GM12878 (cell line): ENCODE measurements around the gene F12. TPM values are rescaled to one million over a fixed set of nuclear protein-coding genes. Genes with fewer than 3 reads are reported as not detected.

Experiments
- ATAC-seq: fragments of 200-7000 bp; cut with Tn5 transposase; 3 replicates; pipeline ENCODE4 v1.9.1; 2020; ENCODE audit warnings: mild to moderate bottlenecking, moderate library complexity
- BruUV-seq: library from RNA; stranded (reverse); fragments of 400-500 nt; replicated peaks from 2 replicates; lab custom pipeline; 2021; lab: Mats Ljungman, UMichigan
- CTCF ChIA-PET: fragments of 300-600 bp; sonication (Branson Sonifier 250); formaldehyde crosslinking; extraction: SDS; loops from one replicate; lab custom pipeline; 2021; ENCODE audit warnings: inconsistent platforms; lab: Yijun Ruan, JAX
- POLR2A ChIA-PET: fragments of 350-600 bp; formaldehyde crosslinking; extraction: SDS; loops from one replicate; lab custom pipeline; 2021; ENCODE audit warnings: inconsistent platforms; lab: Charles Lee
- RAD21 ChIA-PET: fragments of 300-600 bp; sonication (Branson Sonifier 250); formaldehyde crosslinking; loops from one replicate; lab custom pipeline; 2023; ENCODE audit warnings: antibody characterized with exemption; ENCODE audit not compliant: unreplicated experiment; lab: Charles Lee
- SMC1A ChIA-PET: fragments of 300-600 bp; sonication (Branson Sonifier 250); formaldehyde crosslinking; loops from one replicate; lab custom pipeline; 2023; ENCODE audit not compliant: unreplicated experiment, uncharacterized antibody; lab: Charles Lee
- DNase-seq: peaks from one replicate; pipeline ENCODE4 v3.0.0-alpha.2; 2011; ENCODE audit warnings: low read depth, low spot score
- FAIRE-seq: peaks from 3 replicates; lab custom pipeline; 2011; peaks lifted over from hg19 to GRCh38; lab: Jason Lieb, UNC
- H2AFZ ChIP-seq: 2 replicates; pipeline ENCODE4 v1.6.0; 2011; ENCODE audit warnings: low read depth, low read length, control low read depth; ENCODE audit not compliant: control insufficient read depth
- H3K27ac ChIP-seq: 2 replicates; pipeline ENCODE4 v1.5.1; 2011; ENCODE audit warnings: control low read depth; ENCODE audit not compliant: control insufficient read depth, insufficient read depth
- H3K27me3 ChIP-seq, 2 experiments: replicated peaks in 1 of 2; 2 replicates each; pipeline versions ENCODE4 v1.6.0 to v1.6.1; 2011; ENCODE audit warnings: low read length in 1 of 2; ENCODE audit not compliant: control insufficient read depth in 2 of 2, insufficient read depth in 2 of 2
- H3K36me3 ChIP-seq, 2 experiments: 2 replicates each; pipeline ENCODE4 v1.5.1; 2011; ENCODE audit warnings: low read length in 1 of 2; ENCODE audit not compliant: control insufficient read depth in 2 of 2, insufficient read depth in 2 of 2
- H3K4me1 ChIP-seq: 2 replicates; pipeline ENCODE4 v1.6.1; 2011; ENCODE audit warnings: mild to moderate bottlenecking, low read length, moderate library complexity, mixed read lengths; ENCODE audit not compliant: control insufficient read depth, insufficient read depth
- H3K4me2 ChIP-seq: 2 replicates; pipeline ENCODE4 v1.6.0; 2011; ENCODE audit warnings: control low read depth; ENCODE audit not compliant: control insufficient read depth, insufficient read depth
- H3K4me3 ChIP-seq: fragments of 200-600 bp; sonication (generic); 2 replicates; pipeline ENCODE4 v1.5.1; 2016
- H3K79me2 ChIP-seq: 2 replicates; pipeline ENCODE4 v1.6.0; 2011; ENCODE audit warnings: low read length; ENCODE audit not compliant: control insufficient read depth, insufficient read depth
- H3K9ac ChIP-seq: 2 replicates; pipeline ENCODE4 v1.8.0; 2011; ENCODE audit warnings: low read length, control low read depth, mixed read lengths; ENCODE audit not compliant: control insufficient read depth, insufficient read depth
- H3K9me3 ChIP-seq: replicated peaks from 3 replicates; pipeline ENCODE4 v1.5.1; 2011; ENCODE audit warnings: mild to moderate bottlenecking, low read length; ENCODE audit not compliant: control insufficient read depth, insufficient read depth
- H4K20me1 ChIP-seq: 2 replicates; pipeline ENCODE4 v1.6.0; 2011; ENCODE audit not compliant: control insufficient read depth, insufficient read depth
- ATF2 ChIP-seq: IDR thresholded peaks from 2 replicates; pipeline ENCODE4 v1.6.1; 2012; ENCODE audit warnings: low read length, inconsistent platforms
- CHD2 ChIP-seq: IDR thresholded peaks from 2 replicates; pipeline ENCODE4 v1.6.1; 2011; ENCODE audit warnings: low read depth, low read length, improper control_type of control experiment, borderline replicate concordance
- E2F8 ChIP-seq: fragments of 450-650 bp; IDR thresholded peaks from 2 replicates; pipeline ENCODE4 v1.6.1; 2018; ENCODE audit warnings: mild to moderate bottlenecking, low read depth, moderate library complexity; ENCODE audit not compliant: partially characterized antibody
- ESRRA ChIP-seq: IDR thresholded peaks from 2 replicates; pipeline ENCODE4 v1.6.1; 2012; ENCODE audit warnings: mild to moderate bottlenecking, low read length, improper control_type of control experiment
- HSF1 ChIP-seq: fragments of 150-350 bp; IDR thresholded peaks from 2 replicates; pipeline ENCODE4 v1.6.1; 2014; ENCODE audit warnings: mild to moderate bottlenecking, low read depth, low read length
- KLF5 ChIP-seq: fragments of 450-650 bp; IDR thresholded peaks from 2 replicates; pipeline ENCODE4 v1.6.1; 2014; ENCODE audit warnings: mild to moderate bottlenecking; ENCODE audit not compliant: partially characterized antibody
- NRF1 ChIP-seq: conservative IDR thresholded peaks from 2 replicates; pipeline ENCODE4 v1.6.1; 2011; ENCODE audit warnings: mild to moderate bottlenecking, low read depth, low read length, improper control_type of control experiment
- PML ChIP-seq: IDR thresholded peaks from 2 replicates; pipeline ENCODE4 v1.6.1; 2012; ENCODE audit warnings: low read length, inconsistent platforms
- PRDM15 ChIP-seq: fragments of 450-650 bp; formaldehyde crosslinking; IDR thresholded peaks from 2 replicates; pipeline ENCODE4 v1.4.0; 2020; ENCODE audit warnings: mild to moderate bottlenecking, moderate library complexity
- STAT1 ChIP-seq: fragments of 450-650 bp; conservative IDR thresholded peaks from 2 replicates; pipeline ENCODE4 v1.6.1; 2014; ENCODE audit warnings: antibody characterized with exemption, mild to moderate bottlenecking
- TARDBP ChIP-seq: IDR thresholded peaks from 2 replicates; pipeline ENCODE4 v1.6.1; 2016; ENCODE audit warnings: borderline replicate concordance
- TCF7 ChIP-seq: IDR thresholded peaks from 2 replicates; pipeline ENCODE4 v1.6.1; 2014; ENCODE audit warnings: antibody characterized with exemption, borderline replicate concordance
- USF1 ChIP-seq: IDR thresholded peaks from 2 replicates; pipeline ENCODE4 v1.6.1; 2011; ENCODE audit warnings: borderline replicate concordance, low read depth, mild to moderate bottlenecking, moderate library complexity, mixed read lengths, low read length; ENCODE audit not compliant: insufficient read depth; ENCODE audit errors: extremely low read length
- WRNIP1 ChIP-seq: IDR thresholded peaks from 2 replicates; pipeline ENCODE4 v1.6.1; 2011; ENCODE audit warnings: low read depth, low read length, improper control_type of control experiment, borderline replicate concordance
- WGBS: methylation state at CpG from one replicate; pipeline ENCODE4 v1.1.6; 2016; ENCODE audit warnings: low lambda C conversion rate; ENCODE audit not compliant: insufficient replicate concordance, insufficient coverage; ENCODE audit errors: missing lambda C conversion rate; 5-methylcytosine and 5-hydroxymethylcytosine counted together
- in situ Hi-C: fragments of 300-500 bp; cut with MboI; formaldehyde crosslinking; loops from 9 replicates; pipeline ENCODE4 v1.14.3; 2018; ENCODE audit warnings: mixed read lengths
- intact Hi-C: fragments of 100-400 bp; cut with micrococcal nuclease; formaldehyde crosslinking; loops from one replicate; pipeline ENCODE4 v1.14.2; 2022; ENCODE audit not compliant: unreplicated experiment
- polyA plus RNA-seq, 11 experiments: library from polyadenylated mRNA; depleted of rRNA in 4 of 11; unstranded in 6 of 11; stranded (reverse) in 5 of 11; fragments of >200 nt; fragmentation: Nextera tagmentation in 4 of 11; fragmentation: Illumina TruSeq in 1 of 11; extraction: Ambion mirVana in 4 of 11; extraction: Trizol in 1 of 11; gene quantifications; 1 replicate in 1 of 11; 2 replicates in 10 of 11; pipeline versions ENCODE4 v1.2.1 to v1.2.3, GENCODE V29; 2011 to 2016; ENCODE audit warnings: inconsistent platforms in 2 of 11, missing spikeins in 2 of 11, low read depth in 1 of 11
- total RNA-seq, 4 experiments: library from RNA; depleted of rRNA in 3 of 4; stranded (reverse); fragments of >200 nt in 3 of 4; fragmentation: Illumina TruSeq in 1 of 4; extraction: Trizol in 1 of 4; gene quantifications; 2 replicates each; pipeline versions ENCODE4 v1.2.1 to v1.2.3, GENCODE V29; 2013 to 2021

F12 gene
- total and polyA plus RNA-seq, 10 of the 15 experiments (the other 5 are each of a cell fraction or from before 2014, with no cell fraction given), result 0.25 to 11.3 (median 5.5) TPM

GRCh38 chr5:177385720-177386119, 23.6 kb downstream of the F12 start:
- POLR2A ChIA-PET, result interaction anchor here (1.4 kb wide), 1 partner anchor 26 kb away, joined by 3 read pairs; no protein-coding TSS in a partner anchor
- SMC1A ChIA-PET, result no interaction called here
- FAIRE-seq (no peak), ATAC-seq (no peak), DNase-seq (no peak)
- CTCF ChIA-PET, result interaction anchor here (1.0 to 1.9 kb wide), 2 partner anchors 8 to 92 kb away, joined by 3 to 6 read pairs; no protein-coding TSS in a partner anchor
- no peak overlapping the region for H2AFZ ChIP-seq
- 38% methylated on average over 11 of the region's 11 CpGs for WGBS
- RAD21 ChIA-PET, result no interaction called here
- H4K20me1 ChIP-seq, result no peaks in the 10 kb centered on the region
- in situ Hi-C loops, result loop anchor here (25.0 kb wide), 1 partner anchor 1348 kb away; no protein-coding TSS in a partner anchor
- H3K36me3 ChIP-seq, result no peaks in the 10 kb centered on the region
- intact Hi-C loops, result no loop called here
- peaks cover 26% of the 10 kb centered on the region for H3K4me1 ChIP-seq
- no peaks in the 10 kb centered on the region for H3K27me3 ChIP-seq
- no peak overlapping the region for H3K4me2 ChIP-seq
- no peak overlapping the region for H3K9ac ChIP-seq
- H3K27ac ChIP-seq, result no peak overlapping the region
- H3K9me3 ChIP-seq, result no peaks in the 10 kb centered on the region
- no peaks in the 10 kb centered on the region for H3K79me2 ChIP-seq
- BruUV-seq, result no TSS peak
- H3K4me3 ChIP-seq, result no peak overlapping the region
- no peak for TF ChIP-seq PML
- no peak for TF ChIP-seq HSF1
- TF ChIP-seq CHD2, result no peak
- no peak for TF ChIP-seq KLF5
- TF ChIP-seq ATF2, result no peak
- no peak for TF ChIP-seq TCF7
- TF ChIP-seq STAT1, result no peak
- TF ChIP-seq ESRRA, result no peak
- TF ChIP-seq USF1, result no peak
- TF ChIP-seq NRF1, result no peak
- TF ChIP-seq TARDBP, result no peak
- TF ChIP-seq PRDM15, result no peak
- TF ChIP-seq WRNIP1, result no peak
- no peak for TF ChIP-seq E2F8
